HPDE6-E6E7 (cell line): Measurements from ENCODE around the gene SDHAF3.
"Not testable (repeated sequence)": the region's sequence is repeated elsewhere in the genome, so short reads cannot be mapped to it uniquely, and the experiment has no call there.

Source experiments
- DNase-seq: peaks from one replicate; pipeline ENCODE4 v3.0.0; 2011; ENCODE audit warnings: missing footprints; ENCODE audit errors: extremely low spot score

SDHAF3 gene

DNA sequence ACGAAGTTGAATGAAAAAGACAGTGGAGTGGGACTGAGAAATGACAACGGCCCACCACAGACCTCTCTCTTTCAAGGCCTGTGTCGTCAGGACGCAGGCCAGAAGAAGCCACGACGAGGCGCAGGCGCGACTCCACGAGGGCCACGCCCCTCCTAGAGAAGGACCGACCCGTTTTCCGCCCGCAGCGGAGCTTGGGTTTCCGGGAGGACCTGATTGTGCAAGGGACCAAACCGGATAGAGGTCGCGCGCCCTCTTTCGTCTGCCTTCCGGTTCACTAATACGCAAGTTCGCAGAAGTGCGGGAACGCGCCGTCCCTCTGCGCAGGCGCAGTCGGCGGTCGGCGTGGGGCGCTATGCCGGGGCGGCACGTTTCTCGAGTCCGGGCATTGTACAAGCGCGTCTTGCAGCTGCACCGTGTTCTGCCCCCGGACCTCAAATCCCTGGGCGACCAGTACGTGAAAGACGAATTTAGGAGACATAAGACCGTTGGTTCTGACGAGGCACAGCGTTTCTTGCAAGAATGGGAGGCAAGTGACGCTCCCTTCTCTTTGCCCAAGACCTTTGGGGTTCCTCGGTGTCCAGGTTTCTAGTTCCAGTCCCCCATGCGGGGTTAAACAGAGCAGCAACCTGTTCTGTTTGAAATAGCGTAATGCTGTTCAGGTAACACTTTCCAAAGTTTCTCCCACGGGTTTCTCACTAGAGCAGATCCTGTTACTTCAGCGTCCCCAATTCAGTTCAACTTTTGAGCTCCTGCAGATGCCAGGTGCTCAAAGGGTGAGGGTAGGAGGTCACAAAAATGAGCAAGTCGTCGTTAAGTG, at the start of gene SDHAF3:
TSS of gene SDHAF3 (plus strand) at position 327 of the 817 bp plus-strand sequence. CDS start at position 353, 26 bp downstream.
- peak; percentile 94 for DNase-seq

DNA sequence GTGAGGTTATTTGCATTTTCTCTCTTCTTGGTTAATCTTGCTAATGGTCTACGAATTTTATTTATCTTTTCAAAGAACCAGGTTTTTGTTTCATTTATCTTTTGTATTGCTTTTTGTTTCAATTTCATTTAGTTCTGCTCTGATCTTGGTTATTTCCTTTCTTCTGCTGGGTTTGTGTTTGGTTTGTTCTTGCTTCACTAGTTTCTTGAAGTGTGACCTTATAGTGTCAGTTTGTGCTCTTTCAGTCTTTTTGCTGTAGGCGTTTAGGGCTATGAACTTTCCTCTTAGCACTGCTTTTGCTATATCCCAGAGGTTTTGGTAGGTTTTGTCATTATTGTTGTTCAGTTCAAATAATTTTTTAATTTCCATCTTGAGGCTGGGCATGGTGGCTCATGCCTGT, 45.5 kb upstream of the SDHAF3 start:
- not testable (repeated sequence) for DNase-seq

DNA sequence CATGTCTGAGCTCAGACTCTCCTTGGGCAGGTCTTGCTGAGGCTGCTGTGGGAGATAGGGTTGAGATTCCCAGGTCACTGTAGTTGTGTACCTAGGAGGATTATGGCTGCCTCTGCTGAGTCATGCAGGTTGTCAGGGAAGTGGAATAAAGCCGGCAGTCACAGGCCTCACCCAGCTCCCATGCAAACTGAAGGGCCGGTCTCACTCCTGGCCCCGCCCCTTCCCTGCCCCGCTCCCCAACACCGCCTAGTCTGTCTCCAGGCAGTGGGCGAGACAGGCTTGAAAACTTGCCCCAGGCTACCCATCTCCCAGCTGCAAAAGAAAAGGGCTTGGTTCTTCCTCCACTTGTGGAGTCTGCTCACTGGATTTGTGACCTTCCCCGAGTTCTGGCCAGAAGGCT, 41.6 kb upstream of the SDHAF3 start:
- no peak for DNase-seq

DNA sequence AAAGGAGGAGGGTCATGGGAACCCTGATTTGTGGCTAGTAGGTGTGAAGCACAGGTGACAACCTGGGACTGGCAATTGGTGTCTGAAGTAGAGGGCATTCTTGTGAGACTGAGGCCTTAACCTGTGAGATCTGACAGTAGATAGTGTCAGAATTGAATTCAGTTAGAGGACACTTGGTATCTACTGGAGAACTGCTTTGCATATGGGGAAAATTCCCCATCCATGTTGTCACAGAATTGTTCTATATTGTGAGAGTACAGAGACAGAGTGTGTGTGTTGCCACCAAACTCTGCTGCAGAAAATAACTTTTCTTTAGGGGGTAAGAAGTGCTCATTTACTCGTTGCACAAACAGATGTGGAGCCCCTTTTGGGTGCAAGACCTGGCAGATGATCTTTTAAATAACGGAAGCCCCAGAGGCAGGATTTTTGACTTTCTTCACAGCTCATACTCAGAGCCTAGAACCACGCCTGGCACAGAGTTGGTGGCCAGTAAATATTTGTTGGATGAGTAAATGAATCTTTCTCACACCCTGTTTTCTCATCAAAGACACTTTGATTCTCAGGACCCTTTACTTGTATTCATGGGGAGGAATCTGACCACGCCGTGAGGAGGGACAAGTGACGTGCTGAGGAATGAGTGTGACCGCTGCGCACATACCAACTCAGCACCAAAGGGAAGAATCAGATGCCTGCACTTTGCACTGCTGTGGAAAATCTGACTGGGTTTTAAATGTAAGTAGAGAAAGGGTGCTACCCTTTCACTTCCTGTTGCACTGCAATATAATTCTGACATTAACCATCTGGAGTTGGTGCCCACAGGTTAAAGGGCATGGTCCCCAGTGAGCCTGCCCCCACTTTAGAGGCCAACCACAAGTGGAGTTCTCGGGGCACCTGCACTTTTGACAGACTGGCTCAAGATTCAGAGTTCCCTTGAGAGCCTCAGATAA, 39.2 kb upstream of the SDHAF3 start:
- DNase-seq: no peak

DNA sequence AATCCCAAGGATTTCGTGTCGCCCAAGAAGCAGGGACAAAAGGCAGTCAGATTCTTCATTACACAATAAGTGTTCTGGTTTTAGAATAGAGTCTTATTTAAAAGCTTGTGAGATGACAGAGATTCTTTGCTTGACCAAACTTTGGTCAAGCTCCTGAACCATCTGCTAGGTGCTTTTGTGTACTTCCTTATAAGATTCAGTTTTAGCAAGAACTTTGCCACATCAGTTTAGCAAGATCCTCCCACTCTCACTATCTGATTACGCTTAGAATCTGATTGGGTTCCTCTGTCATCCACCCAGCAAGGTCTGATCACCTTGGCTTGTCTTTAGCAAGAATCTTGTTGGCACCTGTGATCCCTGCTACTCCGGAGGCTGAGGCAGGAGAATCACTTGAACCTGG, 38.2 kb upstream of the SDHAF3 start:
- DNase-seq: no peak

DNA sequence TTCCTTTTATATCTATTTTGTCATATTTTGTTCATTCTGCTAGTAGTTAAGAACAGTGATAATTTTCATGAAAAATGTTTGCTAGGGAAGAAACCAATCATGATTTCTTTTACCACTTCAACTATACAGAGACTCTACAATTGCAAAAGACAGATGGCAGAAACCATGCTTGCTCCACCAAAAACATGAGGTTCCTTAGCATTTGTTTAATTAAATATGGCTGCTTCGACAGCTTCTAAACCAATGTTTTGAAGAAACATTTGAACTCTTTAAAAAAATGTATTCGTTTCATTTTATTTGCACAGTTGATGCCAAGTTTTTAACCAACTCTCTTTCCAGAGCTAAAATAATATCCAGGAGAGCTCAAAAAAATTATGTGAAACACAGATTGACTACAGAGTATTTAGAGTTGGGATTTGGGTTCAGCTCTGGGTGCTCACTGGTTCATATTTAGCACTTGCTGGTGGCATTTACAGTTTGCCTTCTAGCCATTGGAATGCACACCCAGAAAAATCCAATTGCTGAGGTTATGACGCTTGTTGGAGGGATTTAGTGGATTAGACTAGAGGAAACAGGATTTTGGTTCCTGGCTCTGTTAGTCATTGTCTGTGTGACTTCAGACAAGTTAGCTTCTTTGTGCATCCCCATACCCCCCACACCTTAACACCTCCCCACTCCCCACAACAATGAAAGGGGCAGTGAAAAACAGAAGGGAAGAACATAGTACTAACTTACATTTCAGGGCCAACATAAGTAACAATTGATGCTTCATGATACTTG, 35.8 kb upstream of the SDHAF3 start:
- no peak for DNase-seq

DNA sequence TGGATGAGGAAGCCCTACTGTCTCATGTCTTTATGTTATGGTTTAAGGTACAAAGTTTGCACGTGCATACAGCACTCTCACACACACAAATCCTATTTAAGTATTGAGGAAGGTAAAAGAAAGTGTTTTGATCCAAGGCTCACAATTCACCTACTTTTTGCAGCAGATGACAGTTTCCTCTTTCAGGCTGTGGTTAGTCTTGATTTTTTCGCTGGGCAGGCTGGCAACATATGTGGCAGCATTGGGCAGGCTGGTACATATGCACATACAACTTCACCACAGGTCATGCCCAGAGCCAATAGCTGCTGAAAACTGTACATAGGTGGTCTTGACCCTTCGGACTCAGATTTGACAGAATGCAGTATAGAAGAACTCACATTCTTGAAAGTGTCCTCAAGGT, 29.1 kb upstream of the SDHAF3 start:
- DNase-seq: no peak

DNA sequence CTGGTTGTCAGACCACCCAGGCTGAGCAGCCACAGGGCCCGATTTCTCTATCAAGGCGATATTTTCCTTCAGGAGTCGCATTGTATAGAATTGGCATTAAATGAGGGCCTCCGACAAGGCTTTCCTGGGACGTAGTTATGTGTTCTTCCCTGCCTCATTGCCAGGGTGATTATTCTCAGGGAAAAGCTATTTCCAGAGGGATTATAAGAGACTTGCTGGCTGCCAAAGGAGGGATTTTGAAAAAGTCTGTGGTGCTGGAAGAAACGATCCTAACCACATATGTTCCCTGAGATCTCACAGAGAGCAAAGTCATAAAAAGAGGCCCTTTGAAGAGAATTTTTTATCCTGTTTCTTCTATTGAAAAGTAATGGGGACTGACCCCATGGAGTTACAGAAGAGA, 27.7 kb upstream of the SDHAF3 start:
- no peak for DNase-seq

DNA sequence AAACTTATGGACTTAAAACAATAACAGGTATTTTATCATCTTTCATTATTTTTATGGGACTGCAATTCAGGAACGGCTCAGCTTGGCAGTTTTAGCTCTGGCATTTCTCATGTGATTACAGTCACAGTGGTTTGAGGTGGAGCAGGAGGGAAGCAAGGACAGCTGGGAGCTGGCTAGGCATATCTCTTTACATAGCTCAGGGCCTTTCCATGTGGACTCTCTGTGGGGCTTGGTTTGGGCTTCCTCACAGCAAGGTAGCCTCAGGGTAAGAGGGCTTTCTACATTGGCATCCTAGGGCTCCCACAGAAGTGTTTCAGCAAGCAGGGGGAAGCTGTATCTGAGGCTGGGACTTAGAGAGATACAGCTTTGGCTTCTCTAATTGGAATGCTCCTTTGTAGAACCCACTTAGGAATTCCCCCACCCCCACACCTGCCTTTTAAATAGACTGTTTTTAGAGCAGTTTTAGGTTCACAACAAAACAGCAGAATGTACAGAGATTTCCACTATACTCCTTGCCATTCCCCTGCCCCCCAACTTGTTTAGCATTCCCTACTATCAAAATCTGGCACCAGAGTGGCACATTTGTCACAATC, 26.6 kb upstream of the SDHAF3 start:
- no peak for DNase-seq

DNA sequence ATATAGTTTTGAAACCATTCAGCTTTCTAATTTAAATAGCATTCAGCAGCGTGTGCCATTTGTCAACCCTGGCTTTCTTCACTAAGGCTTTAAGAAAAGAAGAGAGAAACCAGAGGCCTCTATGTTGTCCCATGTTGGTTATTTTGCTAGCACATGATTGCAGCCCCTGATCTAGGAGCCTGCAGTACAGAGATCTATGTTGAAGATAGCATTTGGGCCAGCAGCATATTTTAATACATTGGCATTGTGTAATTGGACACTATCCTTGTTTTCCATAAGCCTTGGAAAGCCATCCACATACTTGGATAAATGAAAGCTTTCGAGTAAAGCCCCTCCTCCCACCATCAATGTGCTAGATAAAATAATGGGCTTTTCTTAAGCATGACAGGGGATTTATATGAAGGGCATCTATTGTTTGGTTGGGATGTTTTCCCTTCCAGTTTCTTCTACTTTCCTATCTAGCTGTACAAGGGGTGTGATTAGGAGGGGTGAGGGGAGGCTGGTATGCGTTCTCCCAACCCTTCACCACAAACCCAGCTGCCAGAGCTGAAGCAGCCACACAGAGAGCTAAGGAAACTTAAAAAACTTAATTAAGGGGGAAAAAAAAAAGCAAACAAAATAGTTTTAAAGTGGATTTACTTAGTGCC, 23.1 kb upstream of the SDHAF3 start:
- no peak for DNase-seq

DNA sequence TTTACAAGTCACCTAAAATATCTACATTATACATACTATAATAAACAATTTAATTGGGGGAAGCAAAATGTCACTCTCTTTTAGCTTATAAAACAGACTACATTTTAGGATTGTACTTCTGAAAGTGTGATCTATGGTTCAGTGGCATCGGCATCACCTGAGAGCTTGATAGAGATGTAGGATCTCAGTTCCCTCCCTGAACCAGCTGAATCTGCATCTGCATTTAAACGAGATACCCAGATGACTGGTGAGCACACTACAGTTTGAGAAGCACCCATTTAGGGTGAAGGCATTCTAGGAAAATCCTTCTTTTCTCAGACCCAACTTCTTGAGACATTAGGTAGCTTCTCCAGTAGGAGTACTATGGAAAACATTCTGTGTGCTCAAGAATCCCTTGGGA, 21.5 kb upstream of the SDHAF3 start:
- no peak for DNase-seq

DNA sequence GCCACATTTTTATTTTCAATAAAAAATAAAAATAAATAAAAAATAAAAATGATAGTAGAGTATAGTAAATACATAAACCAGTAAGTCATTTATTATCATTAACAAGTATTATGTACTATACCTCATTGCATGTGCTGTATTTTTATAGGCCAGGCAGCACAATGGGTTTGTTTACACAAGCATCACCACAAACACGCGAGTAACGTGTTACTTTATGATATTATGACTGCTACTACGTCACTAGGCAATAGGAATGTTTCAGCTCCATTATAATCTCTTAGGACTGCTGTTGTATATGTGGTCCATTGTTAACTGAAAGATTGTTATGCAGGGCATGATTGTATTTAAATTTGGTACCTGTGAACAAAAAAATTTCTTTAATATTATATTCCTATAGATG, 20.8 kb upstream of the SDHAF3 start:
- DNase-seq: no peak

DNA sequence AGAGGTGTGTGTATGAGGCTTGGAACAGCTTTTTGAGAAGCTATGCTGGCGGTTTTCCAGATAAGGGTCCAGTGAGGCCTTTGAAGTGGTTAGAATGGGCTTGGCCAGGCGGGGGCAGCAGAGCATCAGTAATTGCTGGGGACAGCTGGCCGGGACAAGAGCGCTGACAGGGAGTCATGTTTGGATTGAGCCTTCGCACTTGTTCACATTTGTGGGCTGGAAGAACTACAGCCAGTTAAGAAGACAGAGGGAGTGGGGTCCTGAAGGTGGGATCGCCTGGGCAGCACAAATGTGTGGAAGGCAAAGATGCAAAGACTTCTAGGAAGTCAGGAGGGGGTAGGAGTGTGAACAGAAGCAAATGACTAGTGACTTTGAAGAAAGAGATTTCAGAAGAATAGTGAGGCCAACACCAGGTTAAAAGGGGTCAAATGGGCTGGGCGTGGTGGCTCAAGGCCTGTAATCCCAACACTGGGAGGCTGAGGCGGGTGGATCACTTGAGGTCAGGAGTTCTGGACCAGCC, 12.7 kb upstream of the SDHAF3 start:
- DNase-seq: peak; percentile 63

DNA sequence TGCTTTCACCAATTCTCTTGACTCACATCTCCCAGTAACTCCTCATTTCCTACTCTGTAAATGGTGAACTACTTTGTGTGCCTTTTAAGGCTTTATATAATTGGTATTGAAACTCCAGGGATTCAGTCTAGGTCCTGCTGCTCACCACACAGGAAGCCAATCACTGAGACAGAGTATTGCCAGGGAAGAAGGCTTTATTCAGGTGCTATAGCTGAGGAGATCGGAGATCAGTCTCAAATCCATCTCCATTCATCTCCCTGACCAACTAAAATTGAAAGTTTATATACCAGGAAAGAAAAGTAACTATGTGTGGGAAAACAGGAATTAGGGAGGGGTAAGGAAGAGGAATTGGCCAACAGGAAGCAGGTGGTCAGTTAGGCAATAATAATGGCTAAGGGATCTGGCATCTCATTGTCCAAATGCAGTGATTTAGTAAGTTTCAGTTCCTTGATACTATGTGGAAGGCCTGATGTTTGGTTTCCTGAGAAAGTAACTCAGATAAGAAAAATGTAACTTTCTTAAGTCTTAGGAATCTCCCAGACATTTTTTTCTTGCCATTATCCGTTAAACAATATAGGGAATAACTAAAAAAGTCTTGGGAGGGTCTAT, 10.2 kb upstream of the SDHAF3 start:
- no peak for DNase-seq

DNA sequence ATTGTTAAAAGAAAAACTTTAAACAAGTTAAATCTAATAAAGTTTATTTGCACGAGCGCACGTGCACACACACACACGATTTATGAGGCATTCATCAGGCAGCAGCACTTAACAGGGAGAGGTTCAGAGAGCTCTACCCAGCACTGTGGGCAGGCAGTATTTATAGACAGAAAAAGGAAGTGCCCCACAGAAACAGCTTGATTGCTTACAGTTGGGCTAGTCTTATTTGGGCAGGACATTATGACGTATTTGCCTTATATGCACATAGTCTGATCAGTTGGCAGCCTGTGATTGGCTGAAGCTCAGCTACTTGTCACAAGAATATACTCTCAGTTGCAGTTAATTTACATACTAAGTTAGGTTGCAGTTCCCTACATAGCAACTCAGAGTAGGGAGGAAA, 1.2 kb upstream of the SDHAF3 start:
- DNase-seq: no peak

DNA sequence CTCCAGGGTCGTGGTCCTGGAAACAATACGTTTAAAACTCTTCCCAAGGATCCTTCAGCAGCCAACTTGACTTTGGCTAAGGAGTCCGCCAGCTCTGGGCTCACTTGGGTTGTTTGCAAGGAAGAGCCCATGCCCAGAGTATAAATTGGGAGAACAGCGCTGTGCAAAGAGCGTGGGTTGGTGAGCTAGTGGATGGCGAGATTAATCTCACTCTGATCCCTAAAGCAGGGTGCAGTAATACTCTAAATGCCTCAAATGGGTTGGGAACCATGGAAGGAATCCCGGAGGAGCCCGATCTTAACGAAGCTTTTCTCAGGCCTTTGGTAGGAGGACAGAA, 495 bp upstream of the SDHAF3 start:
- no peak for DNase-seq

DNA sequence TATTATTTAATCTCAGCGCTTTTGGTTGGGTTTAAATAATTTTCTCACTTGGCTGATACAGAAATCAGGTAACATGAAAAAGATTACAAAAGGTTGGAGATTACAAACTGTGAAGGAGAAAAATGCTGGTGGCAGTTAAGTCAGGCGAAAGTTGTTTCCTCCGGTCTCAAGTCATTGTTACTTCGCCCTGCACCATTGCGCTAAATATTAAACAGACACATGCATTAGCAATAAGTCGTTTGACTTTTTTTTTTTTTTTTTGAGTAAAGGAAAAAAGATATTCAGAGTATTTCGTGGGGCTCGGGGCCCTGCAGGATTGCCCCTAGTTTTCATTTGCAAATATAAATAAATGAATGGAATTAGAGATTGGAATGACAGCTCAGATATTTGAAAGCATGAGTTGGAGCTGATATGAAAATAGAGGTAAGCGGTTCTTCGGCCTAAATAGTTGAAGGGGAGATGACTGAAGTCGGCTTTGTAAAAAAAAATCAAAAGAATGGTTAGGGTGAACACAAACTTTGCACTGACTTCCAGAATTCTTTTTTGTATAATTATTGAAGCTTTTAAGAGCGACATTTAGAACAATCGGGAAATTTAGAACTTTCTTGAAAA, 914 bp downstream of the SDHAF3 start:
- DNase-seq: no peak

DNA sequence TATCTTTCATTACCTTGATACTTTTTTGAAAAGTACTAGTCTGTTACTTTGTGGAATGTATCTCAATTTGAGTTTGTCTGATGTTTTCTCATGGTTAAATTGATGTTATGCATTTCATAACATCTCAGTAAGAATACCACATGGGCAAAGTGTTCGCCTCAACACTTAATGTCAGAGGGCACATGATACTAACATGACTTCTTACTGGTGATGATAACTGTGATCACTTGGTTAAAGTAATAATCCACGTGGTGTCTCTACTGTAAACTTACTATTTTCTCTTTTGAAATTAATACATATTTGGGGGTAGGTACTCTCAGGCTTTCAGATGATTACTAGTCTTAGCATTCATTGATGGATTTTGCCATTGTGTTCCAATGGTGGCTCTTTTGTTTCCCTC, 2.2 kb downstream of the SDHAF3 start:
- DNase-seq: no peak

DNA sequence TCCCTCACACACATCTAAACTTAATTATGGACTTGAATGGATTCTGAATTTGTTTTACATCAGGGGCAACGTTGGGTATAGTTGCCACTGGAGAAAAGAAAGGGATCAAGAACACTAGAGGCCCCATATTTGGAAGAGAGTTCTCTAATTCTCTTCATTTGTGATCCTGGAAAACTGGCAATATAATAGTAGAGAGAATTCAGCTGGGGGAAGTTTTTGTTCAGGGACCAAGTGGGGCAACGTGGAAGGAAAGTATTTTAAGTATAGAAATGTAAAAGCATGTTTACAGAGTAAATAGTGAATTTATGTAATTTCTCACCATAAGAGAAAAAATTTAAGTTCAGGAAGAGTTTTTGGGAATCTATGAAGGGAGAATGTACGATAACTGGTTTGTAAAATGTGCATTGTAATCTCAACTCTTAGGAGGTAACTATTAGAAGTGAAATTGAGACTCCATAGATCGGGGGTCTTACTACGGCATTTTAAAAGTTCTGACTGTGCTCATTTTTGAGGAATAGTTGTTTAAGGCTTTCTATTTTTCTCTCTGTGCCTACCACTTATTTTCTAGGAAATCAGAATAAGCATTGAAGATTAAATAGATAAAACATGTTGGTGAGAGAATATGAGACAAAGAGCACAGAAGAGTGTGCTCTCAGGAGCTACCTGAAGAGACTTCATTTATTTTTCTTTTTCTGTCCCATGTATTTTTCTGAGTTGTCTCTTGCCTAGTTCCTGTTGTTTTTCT, 3.4 kb downstream of the SDHAF3 start:
- no peak for DNase-seq
